Stimulated activated CD4-positive, alpha-beta T cell treated with anti-CD3 and anti-CD28 coated beads, Interleukin-2, amount 100 ng/mL, for 48 hours (primary cell): ENCODE measurements around the gene TMIE.
"Not testable (repeated sequence)": the region's sequence is repeated elsewhere in the genome, so short reads cannot be mapped to it uniquely, and the experiment has no call there.

Experiments used
- DNase-seq, 2 donors: peaks; one replicate each; pipeline ENCODE4 v3.0.0-alpha.2; 2020

TMIE gene

GRCh38 chr3:46729038-46729437, 27.8 kb downstream of the TMIE start:
- no peak for DNase-seq

- no peak for DNase-seq
These were observed 29.6 kb downstream of the TMIE start for GRCh38 chr3:46730819-46731218.

- no peak for DNase-seq
These were observed 30.6 kb downstream of the TMIE start for GRCh38 chr3:46731795-46732194.

- no peak for DNase-seq
These were observed 32.0 kb downstream of the TMIE start for GRCh38 chr3:46733026-46733800.

GRCh38 chr3:46734773-46735172, 33.6 kb downstream of the TMIE start:
- DNase-seq: no peak

GRCh38 chr3:46736006-46736872, 35.0 kb downstream of the TMIE start:
- no peak for DNase-seq

- DNase-seq: no peak
These were observed 36.1 kb downstream of the TMIE start for GRCh38 chr3:46737329-46737731.

GRCh38 chr3:46739565-46739964, 38.4 kb downstream of the TMIE start:
- DNase-seq: not testable (repeated sequence)

- DNase-seq: no peak
These were observed 41.9 kb downstream of the TMIE start for GRCh38 chr3:46742992-46743585.

GRCh38 chr3:46746711-46747110, 45.5 kb downstream of the TMIE start:
- DNase-seq: no peak

- DNase-seq: no peak
These were observed 47.0 kb downstream of the TMIE start for GRCh38 chr3:46748170-46748569.

- DNase-seq: no peak
These were observed 47.9 kb downstream of the TMIE start for GRCh38 chr3:46749129-46749528.

- no peak for DNase-seq
These were observed 49.4 kb downstream of the TMIE start for GRCh38 chr3:46750555-46751038.

- DNase-seq: peak in 1 of 2 donors; percentile 12
These were observed 51.9 kb downstream of the TMIE start for GRCh38 chr3:46753127-46753526.

GRCh38 chr3:46755646-46756045, 54.5 kb downstream of the TMIE start:
- no peak for DNase-seq

- DNase-seq: no peak
These were observed 55.5 kb downstream of the TMIE start for GRCh38 chr3:46756642-46757041.

GRCh38 chr3:46759239-46760167, 58.3 kb downstream of the TMIE start:
- no peak for DNase-seq
